Osteocyte (in vitro differentiated cells): Measurements from ENCODE around the gene ANO4. TPM values are rescaled to one million over a fixed set of nuclear protein-coding genes. Genes with fewer than 3 reads are reported as not detected.

Source experiments
- DNase-seq: peaks from one replicate; pipeline ENCODE4 v3.0.0; 2021; ENCODE audit warnings: mixed read lengths; ENCODE audit not compliant: unreplicated experiment; ENCODE audit errors: extremely low spot score
- H3K27ac Mint-ChIP-seq: one replicate; pipeline ENCODE4 v1.8.0; 2021; ENCODE audit warnings: mild to moderate bottlenecking, mixed read lengths; ENCODE audit not compliant: unreplicated experiment
- H3K27me3 Mint-ChIP-seq: one replicate; pipeline ENCODE4 v1.8.0; 2021; ENCODE audit warnings: mixed read lengths; ENCODE audit not compliant: unreplicated experiment
- H3K36me3 Mint-ChIP-seq: one replicate; pipeline ENCODE4 v1.8.0; 2021; ENCODE audit warnings: mixed read lengths; ENCODE audit not compliant: unreplicated experiment
- H3K4me1 Mint-ChIP-seq: one replicate; pipeline ENCODE4 v1.8.0; 2021; ENCODE audit warnings: mixed read lengths; ENCODE audit not compliant: unreplicated experiment
- H3K4me3 Mint-ChIP-seq: one replicate; pipeline ENCODE4 v1.8.0; 2021; ENCODE audit warnings: mild to moderate bottlenecking, moderate library complexity, mixed read lengths; ENCODE audit not compliant: unreplicated experiment
- H3K9me3 Mint-ChIP-seq: one replicate; pipeline ENCODE4 v1.8.0; 2021; ENCODE audit warnings: mixed read lengths; ENCODE audit not compliant: unreplicated experiment
- CTCF ChIP-seq: fragments of 200-600 bp; sonication (generic); IDR thresholded peaks from 2 replicates; pipeline ENCODE4 v1.5.0; 2021; ENCODE audit warnings: antibody characterized with exemption, mild to moderate bottlenecking, moderate library complexity
- total RNA-seq: library from RNA; stranded (reverse); gene quantifications from 2 replicates; pipeline ENCODE4 v1.2.1, GENCODE V29; 2021

ANO4 gene
- total RNA-seq, 1 donor from 2014 or later = 0.48 TPM

GRCh38 chr12:100833282-100833681 lies 38.7 kb downstream of the ANO4 start:
- no peaks in the 10 kb centered on the region for H3K9me3 Mint-ChIP-seq
- no peak overlapping the region for H3K27ac Mint-ChIP-seq
- no peak for TF ChIP-seq CTCF
- H3K4me1 Mint-ChIP-seq = no peaks in the 10 kb centered on the region
- H3K27me3 Mint-ChIP-seq = no peaks in the 10 kb centered on the region
- DNase-seq = no peak
- H3K36me3 Mint-ChIP-seq = no peaks in the 10 kb centered on the region
- H3K4me3 Mint-ChIP-seq = no peak overlapping the region

- DNase-seq = no peak
- Mint-ChIP-seq H3K27me3 (no peaks in the 10 kb centered on the region), H3K9me3 (no peaks in the 10 kb centered on the region), H3K4me3 (no peak overlapping the region), H3K27ac (no peak overlapping the region), H3K36me3 (no peaks in the 10 kb centered on the region), H3K4me1 (no peaks in the 10 kb centered on the region)
- TF ChIP-seq CTCF = no peak
Measured at GRCh38 chr12:100840748-100841147, 46.2 kb downstream of the ANO4 start.

GRCh38 chr12:100842156-100842555 lies 47.6 kb downstream of the ANO4 start:
- H3K4me3 Mint-ChIP-seq = no peak overlapping the region
- no peaks in the 10 kb centered on the region for H3K9me3 Mint-ChIP-seq
- H3K27ac Mint-ChIP-seq = no peak overlapping the region
- H3K36me3 Mint-ChIP-seq = no peaks in the 10 kb centered on the region
- no peak for DNase-seq
- no peak for TF ChIP-seq CTCF
- no peaks in the 10 kb centered on the region for H3K4me1 Mint-ChIP-seq
- H3K27me3 Mint-ChIP-seq = no peaks in the 10 kb centered on the region

GRCh38 chr12:100843061-100843460 lies 48.5 kb downstream of the ANO4 start:
- Mint-ChIP-seq H3K27ac (no peak overlapping the region), H3K4me3 (no peak overlapping the region), H3K36me3 (no peaks in the 10 kb centered on the region), H3K27me3 (no peaks in the 10 kb centered on the region), H3K9me3 (no peaks in the 10 kb centered on the region), H3K4me1 (no peaks in the 10 kb centered on the region)
- no peak for DNase-seq
- no peak for TF ChIP-seq CTCF

GRCh38 chr12:100845095-100845494 lies 50.5 kb downstream of the ANO4 start:
- no peak for TF ChIP-seq CTCF
- Mint-ChIP-seq H3K9me3 (no peaks in the 10 kb centered on the region), H3K27me3 (no peaks in the 10 kb centered on the region), H3K4me1 (no peaks in the 10 kb centered on the region), H3K36me3 (no peaks in the 10 kb centered on the region), H3K27ac (no peak overlapping the region), H3K4me3 (no peak overlapping the region)
- no peak for DNase-seq
